DND-41 (cell line): Measurements from ENCODE around the gene FGFR1OP2.

Source experiments
- CTCF ChIP-seq: IDR thresholded peaks from 2 replicates; pipeline ENCODE4 v1.5.1; 2012; ENCODE audit warnings: borderline replicate concordance, low read length, moderate library complexity, mild to moderate bottlenecking; ENCODE audit not compliant: poor library complexity, severe bottlenecking; ENCODE audit errors: extremely low read depth
- EZH2 ChIP-seq: IDR thresholded peaks from 3 replicates; pipeline ENCODE4 v1.6.1; 2012; ENCODE audit warnings: borderline replicate concordance, low read depth, mild to moderate bottlenecking, moderate library complexity, low read length, inconsistent platforms; ENCODE audit not compliant: severe bottlenecking

- no peak for TF ChIP-seq EZH2
- no peak for TF ChIP-seq CTCF
These were observed 49.6 kb downstream of the FGFR1OP2 start for GRCh38 chr12:26987634-26988424.
